ENCODE measurements around the gene MAP2K7.

DNA sequence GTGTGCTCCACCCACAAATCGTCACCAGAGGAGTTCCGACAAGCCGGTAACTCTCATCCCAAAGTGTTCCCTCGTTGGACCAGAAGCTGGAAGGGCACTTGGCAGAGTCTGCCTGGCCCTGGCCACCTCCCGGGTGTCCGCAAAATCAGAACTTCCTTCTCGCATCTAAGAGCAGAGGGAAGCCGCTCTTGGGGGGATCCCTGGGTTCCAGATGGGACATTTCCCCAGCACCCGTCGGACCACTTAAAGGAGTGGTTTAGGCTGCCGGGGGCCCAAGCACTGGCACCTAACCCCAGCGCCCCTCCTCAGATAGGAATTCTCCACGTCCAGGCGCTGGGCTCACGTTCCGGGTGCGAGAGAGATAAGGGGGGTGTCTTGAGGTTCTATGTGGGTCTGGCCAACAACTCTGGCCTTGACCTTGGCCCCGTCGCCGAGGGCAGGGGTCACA lies 857 bp upstream of the MAP2K7 start:
- TF ChIP-seq ZBTB8A (tag by site-specific recombination; IDR thresholded peaks at IDR 0.05) (no peak), TRIM28 (IDR thresholded peaks at IDR 0.05; ENCODE audit: borderline replicate concordance, low read length) (no peak), ZNF830 (tag by site-specific recombination; IDR thresholded peaks at IDR 0.05; ENCODE audit: low read depth) (no peak)
- TF ChIP-seq, protein P1, sequence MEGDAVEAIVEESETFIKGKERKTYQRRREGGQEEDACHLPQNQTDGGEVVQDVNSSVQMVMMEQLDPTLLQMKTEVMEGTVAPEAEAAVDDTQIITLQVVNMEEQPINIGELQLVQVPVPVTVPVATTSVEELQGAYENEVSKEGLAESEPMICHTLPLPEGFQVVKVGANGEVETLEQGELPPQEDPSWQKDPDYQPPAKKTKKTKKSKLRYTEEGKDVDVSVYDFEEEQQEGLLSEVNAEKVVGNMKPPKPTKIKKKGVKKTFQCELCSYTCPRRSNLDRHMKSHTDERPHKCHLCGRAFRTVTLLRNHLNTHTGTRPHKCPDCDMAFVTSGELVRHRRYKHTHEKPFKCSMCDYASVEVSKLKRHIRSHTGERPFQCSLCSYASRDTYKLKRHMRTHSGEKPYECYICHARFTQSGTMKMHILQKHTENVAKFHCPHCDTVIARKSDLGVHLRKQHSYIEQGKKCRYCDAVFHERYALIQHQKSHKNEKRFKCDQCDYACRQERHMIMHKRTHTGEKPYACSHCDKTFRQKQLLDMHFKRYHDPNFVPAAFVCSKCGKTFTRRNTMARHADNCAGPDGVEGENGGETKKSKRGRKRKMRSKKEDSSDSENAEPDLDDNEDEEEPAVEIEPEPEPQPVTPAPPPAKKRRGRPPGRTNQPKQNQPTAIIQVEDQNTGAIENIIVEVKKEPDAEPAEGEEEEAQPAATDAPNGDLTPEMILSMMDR (tag by site-specific recombination; IDR thresholded peaks at IDR 0.05) = no peak
- TF ChIP-seq, protein P2, sequence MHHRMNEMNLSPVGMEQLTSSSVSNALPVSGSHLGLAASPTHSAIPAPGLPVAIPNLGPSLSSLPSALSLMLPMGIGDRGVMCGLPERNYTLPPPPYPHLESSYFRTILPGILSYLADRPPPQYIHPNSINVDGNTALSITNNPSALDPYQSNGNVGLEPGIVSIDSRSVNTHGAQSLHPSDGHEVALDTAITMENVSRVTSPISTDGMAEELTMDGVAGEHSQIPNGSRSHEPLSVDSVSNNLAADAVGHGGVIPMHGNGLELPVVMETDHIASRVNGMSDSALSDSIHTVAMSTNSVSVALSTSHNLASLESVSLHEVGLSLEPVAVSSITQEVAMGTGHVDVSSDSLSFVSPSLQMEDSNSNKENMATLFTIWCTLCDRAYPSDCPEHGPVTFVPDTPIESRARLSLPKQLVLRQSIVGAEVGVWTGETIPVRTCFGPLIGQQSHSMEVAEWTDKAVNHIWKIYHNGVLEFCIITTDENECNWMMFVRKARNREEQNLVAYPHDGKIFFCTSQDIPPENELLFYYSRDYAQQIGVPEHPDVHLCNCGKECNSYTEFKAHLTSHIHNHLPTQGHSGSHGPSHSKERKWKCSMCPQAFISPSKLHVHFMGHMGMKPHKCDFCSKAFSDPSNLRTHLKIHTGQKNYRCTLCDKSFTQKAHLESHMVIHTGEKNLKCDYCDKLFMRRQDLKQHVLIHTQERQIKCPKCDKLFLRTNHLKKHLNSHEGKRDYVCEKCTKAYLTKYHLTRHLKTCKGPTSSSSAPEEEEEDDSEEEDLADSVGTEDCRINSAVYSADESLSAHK (tag by site-specific recombination; IDR thresholded peaks at IDR 0.05) = no peak
- TF ChIP-seq, protein P3, sequence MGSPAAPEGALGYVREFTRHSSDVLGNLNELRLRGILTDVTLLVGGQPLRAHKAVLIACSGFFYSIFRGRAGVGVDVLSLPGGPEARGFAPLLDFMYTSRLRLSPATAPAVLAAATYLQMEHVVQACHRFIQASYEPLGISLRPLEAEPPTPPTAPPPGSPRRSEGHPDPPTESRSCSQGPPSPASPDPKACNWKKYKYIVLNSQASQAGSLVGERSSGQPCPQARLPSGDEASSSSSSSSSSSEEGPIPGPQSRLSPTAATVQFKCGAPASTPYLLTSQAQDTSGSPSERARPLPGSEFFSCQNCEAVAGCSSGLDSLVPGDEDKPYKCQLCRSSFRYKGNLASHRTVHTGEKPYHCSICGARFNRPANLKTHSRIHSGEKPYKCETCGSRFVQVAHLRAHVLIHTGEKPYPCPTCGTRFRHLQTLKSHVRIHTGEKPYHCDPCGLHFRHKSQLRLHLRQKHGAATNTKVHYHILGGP (tag by site-specific recombination; IDR thresholded peaks at IDR 0.05) = no peak
- TF ChIP-seq, protein P4, sequence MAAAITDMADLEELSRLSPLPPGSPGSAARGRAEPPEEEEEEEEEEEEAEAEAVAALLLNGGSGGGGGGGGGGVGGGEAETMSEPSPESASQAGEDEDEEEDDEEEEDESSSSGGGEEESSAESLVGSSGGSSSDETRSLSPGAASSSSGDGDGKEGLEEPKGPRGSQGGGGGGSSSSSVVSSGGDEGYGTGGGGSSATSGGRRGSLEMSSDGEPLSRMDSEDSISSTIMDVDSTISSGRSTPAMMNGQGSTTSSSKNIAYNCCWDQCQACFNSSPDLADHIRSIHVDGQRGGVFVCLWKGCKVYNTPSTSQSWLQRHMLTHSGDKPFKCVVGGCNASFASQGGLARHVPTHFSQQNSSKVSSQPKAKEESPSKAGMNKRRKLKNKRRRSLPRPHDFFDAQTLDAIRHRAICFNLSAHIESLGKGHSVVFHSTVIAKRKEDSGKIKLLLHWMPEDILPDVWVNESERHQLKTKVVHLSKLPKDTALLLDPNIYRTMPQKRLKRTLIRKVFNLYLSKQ (tag by site-specific recombination; IDR thresholded peaks at IDR 0.05; ENCODE audit: borderline replicate concordance) = no peak
- TF ChIP-seq, protein P5, sequence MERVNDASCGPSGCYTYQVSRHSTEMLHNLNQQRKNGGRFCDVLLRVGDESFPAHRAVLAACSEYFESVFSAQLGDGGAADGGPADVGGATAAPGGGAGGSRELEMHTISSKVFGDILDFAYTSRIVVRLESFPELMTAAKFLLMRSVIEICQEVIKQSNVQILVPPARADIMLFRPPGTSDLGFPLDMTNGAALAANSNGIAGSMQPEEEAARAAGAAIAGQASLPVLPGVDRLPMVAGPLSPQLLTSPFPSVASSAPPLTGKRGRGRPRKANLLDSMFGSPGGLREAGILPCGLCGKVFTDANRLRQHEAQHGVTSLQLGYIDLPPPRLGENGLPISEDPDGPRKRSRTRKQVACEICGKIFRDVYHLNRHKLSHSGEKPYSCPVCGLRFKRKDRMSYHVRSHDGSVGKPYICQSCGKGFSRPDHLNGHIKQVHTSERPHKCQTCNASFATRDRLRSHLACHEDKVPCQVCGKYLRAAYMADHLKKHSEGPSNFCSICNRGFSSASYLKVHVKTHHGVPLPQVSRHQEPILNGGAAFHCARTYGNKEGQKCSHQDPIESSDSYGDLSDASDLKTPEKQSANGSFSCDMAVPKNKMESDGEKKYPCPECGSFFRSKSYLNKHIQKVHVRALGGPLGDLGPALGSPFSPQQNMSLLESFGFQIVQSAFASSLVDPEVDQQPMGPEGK (tag by site-specific recombination; IDR thresholded peaks at IDR 0.05) = no peak; the same call in 1 of the 2 replicates

Data from HEK293 (cell line).